HUES6 (cell line): ENCODE data around the gene TTLL1.
"Not testable (repeated sequence)": the region's sequence is repeated elsewhere in the genome, so short reads cannot be mapped to it uniquely, and the experiment has no call there.

Source experiments
- H3K27ac ChIP-seq: 2 replicates; pipeline ENCODE4 v1.7.0; 2013; ENCODE audit warnings: low read depth, mild to moderate bottlenecking, low read length, inconsistent platforms
- H3K27me3 ChIP-seq: 2 replicates; pipeline ENCODE4 v1.6.1; 2013; ENCODE audit warnings: low read length; ENCODE audit not compliant: control insufficient read depth, insufficient read depth
- H3K36me3 ChIP-seq: 2 replicates; pipeline ENCODE4 v1.6.1; 2013; ENCODE audit warnings: low read length; ENCODE audit not compliant: control insufficient read depth, insufficient read depth
- H3K4me1 ChIP-seq: 2 replicates; pipeline ENCODE4 v1.6.1; 2013; ENCODE audit warnings: low read length; ENCODE audit not compliant: control insufficient read depth, insufficient read depth
- H3K4me3 ChIP-seq: 2 replicates; pipeline ENCODE4 v1.5.1; 2013; ENCODE audit warnings: low read depth, low read length
- H3K9ac ChIP-seq: one replicate; pipeline ENCODE4 v1.6.1; 2013; ENCODE audit warnings: mild to moderate bottlenecking, low read length
- H3K9me3 ChIP-seq: 2 replicates; pipeline ENCODE4 v1.6.1; 2013; ENCODE audit warnings: low read depth, low read length; ENCODE audit not compliant: control insufficient read depth, insufficient read depth

Gene TTLL1

DNA sequence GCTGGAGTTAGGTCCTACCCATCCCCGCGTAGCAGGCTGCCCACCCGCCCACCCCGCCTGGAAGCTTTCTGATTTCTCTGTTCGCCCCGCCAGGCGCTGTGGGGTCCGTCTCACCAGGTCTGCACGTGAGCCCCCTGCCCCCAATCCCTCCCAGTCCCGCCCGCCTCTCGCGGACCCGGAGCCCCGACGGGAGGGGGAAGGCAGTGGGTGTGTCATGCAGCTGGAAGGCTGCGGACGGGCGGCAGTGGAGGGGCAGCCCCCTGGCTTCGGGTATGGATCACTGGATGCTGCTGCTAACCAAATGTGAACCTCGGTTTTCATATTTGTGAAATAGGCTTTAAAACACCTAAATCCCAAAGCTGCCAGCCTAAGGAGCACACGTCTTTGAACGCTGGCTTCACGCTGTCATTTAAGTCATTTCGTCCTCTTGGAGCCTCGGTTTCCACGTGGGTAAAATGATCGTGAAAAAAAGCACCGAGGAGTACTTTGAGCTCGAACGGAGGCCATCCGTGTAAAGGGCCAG, 20.8 kb upstream of the TTLL1 start:
- peaks cover 10% of the 10 kb centered on the region for H3K4me1 ChIP-seq
- peak overlapping the region; percentile 62 for H3K4me3 ChIP-seq
- peaks cover 62% of the 10 kb centered on the region for H3K27me3 ChIP-seq
- H3K9ac ChIP-seq = no peak overlapping the region
- no peak overlapping the region for H3K27ac ChIP-seq
- H3K36me3 ChIP-seq = no peaks in the 10 kb centered on the region
- no peaks in the 10 kb centered on the region for H3K9me3 ChIP-seq

DNA sequence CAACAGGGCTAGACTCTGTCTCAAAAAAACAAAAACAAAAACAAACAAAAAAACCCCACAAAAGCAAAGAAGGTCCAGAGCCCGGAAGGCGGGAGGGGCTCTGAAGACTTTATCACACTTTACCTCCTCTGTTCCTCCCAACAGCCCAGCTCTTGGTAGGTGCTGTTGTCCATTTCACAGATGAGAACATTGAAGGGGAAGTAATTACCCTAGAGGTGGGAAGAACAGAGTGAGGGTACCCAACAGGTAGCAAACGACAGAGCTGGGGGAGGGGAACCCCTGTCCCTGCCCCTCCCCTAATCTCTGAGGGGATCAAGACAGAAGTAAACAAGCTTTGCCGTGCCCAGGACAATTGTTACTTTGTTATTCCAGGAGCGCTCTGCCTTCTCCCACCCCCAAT, 20.3 kb upstream of the TTLL1 start:
- Histone ChIP-seq H3K27ac (no peak overlapping the region), H3K36me3 (no peaks in the 10 kb centered on the region), H3K4me1 (peaks cover 10% of the 10 kb centered on the region), H3K27me3 (peaks cover 57% of the 10 kb centered on the region), H3K9ac (no peak overlapping the region), H3K4me3 (peak overlapping the region; percentile 4; the same call in 1 of the 2 replicates), H3K9me3 (no peaks in the 10 kb centered on the region)

DNA sequence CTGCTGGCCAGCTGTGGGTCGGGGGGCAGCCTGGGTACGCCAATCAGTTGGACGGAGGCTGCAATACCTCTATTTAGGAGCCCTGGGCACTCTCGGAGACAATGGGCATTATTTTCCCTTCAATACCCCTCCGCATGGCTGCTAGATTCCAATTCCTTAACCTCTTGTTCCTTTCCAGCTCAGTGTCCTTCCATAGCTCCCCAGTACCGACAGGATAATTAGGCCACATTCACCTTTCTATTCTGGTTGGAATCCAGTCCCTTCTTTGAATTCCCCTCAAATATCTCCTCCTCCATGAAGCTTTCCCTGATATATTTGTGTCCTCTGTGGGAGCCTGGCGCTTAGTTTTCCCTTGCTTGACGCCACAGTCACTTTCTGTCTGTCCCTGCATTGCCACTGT, 17.1 kb upstream of the TTLL1 start:
- H3K4me1 ChIP-seq = peaks cover 14% of the 10 kb centered on the region
- H3K9ac ChIP-seq = no peak overlapping the region
- H3K4me3 ChIP-seq = no peak overlapping the region
- H3K27me3 ChIP-seq = peaks cover 27% of the 10 kb centered on the region
- H3K27ac ChIP-seq = no peak overlapping the region
- no peaks in the 10 kb centered on the region for H3K36me3 ChIP-seq
- H3K9me3 ChIP-seq = no peaks in the 10 kb centered on the region

DNA sequence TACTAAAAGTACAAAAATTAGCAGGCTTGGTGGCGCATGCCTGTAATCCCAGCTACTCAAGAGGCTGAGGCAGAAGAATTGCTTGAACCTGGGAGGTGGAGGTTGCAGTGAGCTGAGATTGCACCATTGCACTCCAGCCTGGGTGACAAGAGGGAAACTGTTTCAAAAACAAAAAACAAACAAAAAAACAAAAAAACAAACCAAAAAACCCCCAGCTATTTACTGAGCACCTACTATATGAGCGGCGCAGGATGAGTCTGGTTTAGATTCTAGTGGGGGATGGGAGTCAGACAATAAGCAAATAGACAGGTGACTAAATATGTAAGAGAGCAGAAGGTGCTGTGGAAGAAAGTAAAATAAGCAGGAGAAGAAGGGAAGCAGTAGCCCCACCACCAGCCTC, 15.8 kb upstream of the TTLL1 start:
- peaks cover 10% of the 10 kb centered on the region for H3K4me1 ChIP-seq
- H3K9ac ChIP-seq, H3K4me3 ChIP-seq, H3K36me3 ChIP-seq, H3K9me3 ChIP-seq, H3K27ac ChIP-seq: not testable (repeated sequence)
- peaks cover 14% of the 10 kb centered on the region for H3K27me3 ChIP-seq

DNA sequence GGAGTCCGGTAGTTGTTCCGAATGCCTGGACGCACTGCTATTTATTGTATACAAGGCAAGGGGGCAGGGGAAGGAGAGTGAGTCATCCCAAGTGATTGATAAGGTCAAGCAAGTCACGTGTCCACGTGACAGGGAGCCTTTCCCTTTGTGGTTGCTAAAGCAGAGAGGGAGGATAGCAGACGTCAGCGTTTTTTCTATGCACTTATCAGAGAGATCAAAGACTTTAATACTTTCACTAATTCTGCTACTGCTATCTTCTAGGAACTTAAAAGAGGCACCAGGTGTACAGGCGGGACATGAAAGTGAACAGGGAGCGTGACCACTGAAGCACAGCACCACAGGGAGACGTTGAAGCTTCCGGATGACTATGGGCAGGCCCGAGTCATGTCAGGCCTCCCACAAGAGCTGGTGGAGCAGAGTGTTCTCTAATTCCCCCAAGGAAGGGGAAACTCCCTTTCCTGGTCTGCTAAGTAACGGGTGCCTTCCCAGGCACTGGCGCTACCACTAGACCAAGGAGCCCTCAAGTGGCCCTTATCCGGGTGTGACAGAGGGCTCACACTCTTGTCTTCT, 14.9 kb upstream of the TTLL1 start:
- H3K9me3 ChIP-seq, H3K4me3 ChIP-seq, H3K27ac ChIP-seq, H3K36me3 ChIP-seq, H3K27me3 ChIP-seq, H3K9ac ChIP-seq: not testable (repeated sequence)
- H3K4me1 ChIP-seq = peaks cover 10% of the 10 kb centered on the region

DNA sequence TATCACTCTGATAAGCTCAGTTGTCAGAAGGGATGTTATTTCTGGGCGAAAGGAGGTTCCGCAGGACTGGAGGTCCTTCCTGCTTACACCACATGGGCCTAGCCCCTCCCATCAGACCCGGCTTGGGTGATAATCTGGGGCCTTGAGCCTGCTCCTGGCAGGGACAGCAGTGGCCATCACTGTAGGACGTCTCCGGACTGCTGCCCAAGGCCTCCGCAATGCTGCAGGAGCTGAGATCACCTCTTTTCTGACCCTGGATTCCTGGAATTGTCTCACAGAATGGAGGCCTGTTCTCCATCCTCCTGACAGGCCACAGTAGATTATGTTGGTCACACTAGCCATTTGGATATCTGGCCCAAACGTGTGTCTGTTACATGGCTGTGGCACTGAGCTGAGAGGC, 12.1 kb upstream of the TTLL1 start:
- Histone ChIP-seq H3K27me3 (no peaks in the 10 kb centered on the region; the same call in 1 of the 2 replicates), H3K4me3 (no peak overlapping the region), H3K9ac (no peak overlapping the region), H3K4me1 (peaks cover 10% of the 10 kb centered on the region), H3K36me3 (no peaks in the 10 kb centered on the region), H3K27ac (no peak overlapping the region), H3K9me3 (peaks cover 11% of the 10 kb centered on the region)

DNA sequence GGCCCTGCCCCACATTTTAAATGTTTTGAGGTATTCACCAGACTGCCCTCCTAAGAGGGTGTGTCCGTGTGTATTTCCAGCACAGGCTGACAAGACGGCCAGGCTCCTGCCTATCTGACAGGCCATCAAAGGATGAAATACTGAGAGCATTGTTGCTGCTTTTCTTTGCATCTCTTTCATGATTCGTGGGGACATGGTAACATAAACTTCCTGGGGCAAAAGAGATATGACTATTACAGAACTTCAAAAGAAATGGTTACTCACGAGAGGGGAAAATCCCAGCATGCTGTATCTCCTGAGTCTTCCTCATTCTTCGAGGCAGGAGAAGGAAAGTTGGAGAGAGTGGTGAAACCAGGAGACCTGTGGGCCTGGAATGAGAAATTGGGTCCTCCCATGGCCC, 11.0 kb upstream of the TTLL1 start:
- H3K27me3 ChIP-seq = no peaks in the 10 kb centered on the region; the same call in 1 of the 2 replicates
- H3K4me3 ChIP-seq = no peak overlapping the region
- H3K27ac ChIP-seq = no peak overlapping the region
- peaks cover 17% of the 10 kb centered on the region for H3K9me3 ChIP-seq
- no peaks in the 10 kb centered on the region for H3K36me3 ChIP-seq
- H3K9ac ChIP-seq = no peak overlapping the region
- peaks cover 10% of the 10 kb centered on the region for H3K4me1 ChIP-seq

DNA sequence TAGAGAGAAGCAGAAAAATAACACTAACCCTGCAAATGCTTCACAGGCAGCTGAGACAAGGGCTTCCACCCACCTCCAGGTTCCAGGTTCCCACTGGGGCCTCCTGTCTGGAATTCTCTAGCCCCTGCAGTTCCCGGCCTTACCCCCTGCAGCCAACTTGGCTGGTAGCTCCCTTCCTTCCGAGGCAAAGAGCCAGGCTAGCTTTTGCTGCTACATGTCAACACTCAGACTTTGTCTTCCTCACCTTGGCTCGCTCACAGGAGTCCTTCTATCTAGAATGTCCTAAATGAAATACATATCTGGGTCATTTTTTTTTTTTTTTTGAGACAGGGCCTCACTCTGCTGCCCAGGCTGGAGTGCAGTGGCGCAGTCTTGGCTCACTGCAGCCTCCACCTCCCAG, 9.9 kb upstream of the TTLL1 start:
- Histone ChIP-seq H3K4me3 (no peak overlapping the region), H3K36me3 (no peaks in the 10 kb centered on the region), H3K27me3 (no peaks in the 10 kb centered on the region), H3K27ac (no peak overlapping the region), H3K9ac (no peak overlapping the region), H3K9me3 (peaks cover 18% of the 10 kb centered on the region), H3K4me1 (peaks cover 9% of the 10 kb centered on the region)

DNA sequence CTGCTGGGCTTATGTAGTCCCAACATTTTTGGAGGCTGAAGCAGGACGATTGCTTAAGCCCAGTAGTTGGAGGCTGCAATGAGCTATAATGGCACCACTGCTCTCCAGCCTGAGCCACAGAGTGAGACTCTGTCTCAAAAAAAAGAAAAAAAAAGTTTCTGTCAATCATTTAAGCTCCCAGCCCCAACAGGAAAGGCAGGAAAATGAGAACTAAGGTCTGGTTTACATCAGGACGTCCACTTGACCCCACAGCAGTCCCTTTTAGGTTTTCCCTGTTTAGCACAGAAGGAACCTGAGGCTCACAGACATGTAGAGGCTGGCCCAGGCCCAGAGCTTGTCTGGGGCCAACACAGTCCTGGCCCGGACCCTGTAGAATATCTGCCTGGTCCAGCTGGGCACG, 9.2 kb upstream of the TTLL1 start:
- Histone ChIP-seq H3K9ac (no peak overlapping the region), H3K36me3 (no peaks in the 10 kb centered on the region), H3K27ac (no peak overlapping the region), H3K9me3 (peaks cover 18% of the 10 kb centered on the region), H3K4me1 (0 out of 2 replicates have a peak, but pooled peaks cover 2% of the 10 kb centered on the region), H3K4me3 (no peak overlapping the region), H3K27me3 (no peaks in the 10 kb centered on the region)

DNA sequence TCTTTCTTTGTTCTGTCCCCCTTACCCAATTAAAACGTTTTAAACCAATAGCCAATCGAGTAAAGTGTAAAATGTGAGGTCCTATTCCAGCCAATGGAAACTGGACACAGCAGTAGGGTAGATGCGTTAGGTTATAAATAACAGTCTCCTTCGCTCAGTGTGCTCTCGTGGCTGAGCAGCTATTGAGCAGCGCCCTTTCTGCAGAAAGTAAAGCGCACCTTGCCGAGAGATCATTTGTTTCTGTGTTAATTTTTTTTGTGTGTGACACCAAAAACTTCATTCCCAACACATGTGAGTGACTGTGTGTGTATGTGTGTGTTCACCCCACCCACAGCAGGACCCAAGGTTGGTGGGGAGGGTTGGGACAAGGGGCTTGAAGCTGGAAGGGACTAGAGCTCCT, 7.2 kb upstream of the TTLL1 start:
- Histone ChIP-seq H3K36me3 (no peaks in the 10 kb centered on the region), H3K27me3 (no peaks in the 10 kb centered on the region), H3K4me3 (no peak overlapping the region), H3K9me3 (peaks cover 18% of the 10 kb centered on the region), H3K27ac (no peak overlapping the region), H3K9ac (no peak overlapping the region), H3K4me1 (0 out of 2 replicates have a peak, but pooled peaks cover 2% of the 10 kb centered on the region)

DNA sequence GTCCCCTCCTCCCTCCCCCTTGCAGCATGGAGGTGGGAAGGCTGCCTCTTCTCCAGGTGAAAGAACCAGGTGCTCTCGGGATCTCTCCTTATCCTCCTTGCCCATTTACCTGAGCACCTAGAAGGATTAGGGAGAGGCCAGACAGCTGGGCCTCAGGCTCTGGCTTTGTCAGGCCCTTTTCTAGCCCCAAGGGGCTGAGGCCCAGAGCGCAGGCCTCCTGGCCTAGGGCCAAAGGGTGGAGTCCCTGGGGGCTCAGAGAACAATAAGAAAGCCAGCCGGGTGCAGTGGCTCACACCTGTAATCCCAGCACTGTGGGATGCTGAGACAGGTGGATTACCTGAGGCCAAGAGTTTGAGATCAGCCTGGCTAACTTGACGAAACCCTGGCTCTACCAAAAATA, 5.4 kb upstream of the TTLL1 start:
- H3K4me3 ChIP-seq = no peak overlapping the region
- 0 out of 2 replicates have a peak, but pooled peaks cover 2% of the 10 kb centered on the region for H3K4me1 ChIP-seq
- H3K9me3 ChIP-seq = peaks cover 18% of the 10 kb centered on the region
- no peak overlapping the region for H3K9ac ChIP-seq
- H3K27ac ChIP-seq = no peak overlapping the region
- H3K27me3 ChIP-seq = no peaks in the 10 kb centered on the region
- no peaks in the 10 kb centered on the region for H3K36me3 ChIP-seq
